H9 (cell line): Measurements from ENCODE around the gene KATNA1. TPM values are rescaled to one million over a fixed set of nuclear protein-coding genes. Genes with fewer than 3 reads are reported as not detected.

ENCODE experiments used
- DNase-seq: peaks from one replicate; pipeline ENCODE4 v3.0.0-alpha.2; 2017
- H2AFZ ChIP-seq: one replicate; pipeline ENCODE4 v1.6.1; 2013; ENCODE audit warnings: mild to moderate bottlenecking, low read length, control low read depth, moderate library complexity
- H2AK5ac ChIP-seq: 2 replicates; pipeline ENCODE4 v1.6.1; 2013; ENCODE audit warnings: low read length, control low read depth, mixed read lengths; ENCODE audit not compliant: insufficient read length
- H2BK120ac ChIP-seq: one replicate; pipeline ENCODE4 v1.6.1; 2013; ENCODE audit warnings: low read depth, mild to moderate bottlenecking, low read length, control low read depth, inconsistent platforms; ENCODE audit not compliant: poor library complexity, severe bottlenecking
- H2BK12ac ChIP-seq: 2 replicates; pipeline ENCODE4 v1.6.1; 2013; ENCODE audit warnings: low read length, control low read depth, mixed read lengths, low read depth; ENCODE audit not compliant: insufficient read length
- H2BK15ac ChIP-seq: 2 replicates; pipeline ENCODE4 v1.6.1; 2013; ENCODE audit warnings: low read depth, low read length, control low read depth
- H2BK20ac ChIP-seq: one replicate; pipeline ENCODE4 v1.6.1; 2013; ENCODE audit warnings: low read depth, mild to moderate bottlenecking, low read length, control low read depth, inconsistent platforms; ENCODE audit not compliant: poor library complexity, severe bottlenecking
- H2BK5ac ChIP-seq: 2 replicates; pipeline ENCODE4 v1.6.1; 2013; ENCODE audit warnings: low read length, control low read depth, mixed read lengths; ENCODE audit not compliant: insufficient read length
- H3K14ac ChIP-seq: 2 replicates; pipeline ENCODE4 v1.6.1; 2013; ENCODE audit warnings: low read length, control low read depth; ENCODE audit not compliant: insufficient read depth
- H3K18ac ChIP-seq: 2 replicates; pipeline ENCODE4 v1.6.1; 2013; ENCODE audit warnings: low read depth, mild to moderate bottlenecking, mixed read lengths, low read length, control low read depth; ENCODE audit not compliant: insufficient read length
- H3K23ac ChIP-seq: 2 replicates; pipeline ENCODE4 v1.6.1; 2013; ENCODE audit warnings: low read length, control low read depth, mixed read lengths, low read depth; ENCODE audit not compliant: insufficient read length
- H3K23me2 ChIP-seq: 2 replicates; pipeline ENCODE4 v1.6.1; 2013; ENCODE audit warnings: low read depth, mild to moderate bottlenecking, mixed read lengths, low read length, control low read depth; ENCODE audit not compliant: insufficient read length, poor library complexity, severe bottlenecking
- H3K27ac ChIP-seq: 2 replicates; pipeline ENCODE4 v1.5.1; 2013; ENCODE audit warnings: low read length, control low read depth, mixed read lengths, low read depth; ENCODE audit not compliant: insufficient read length
- H3K27me3 ChIP-seq: 2 replicates; pipeline ENCODE4 v1.6.1; 2013; ENCODE audit warnings: low read length, control low read depth, inconsistent platforms; ENCODE audit not compliant: insufficient read depth
- H3K4ac ChIP-seq: 2 replicates; pipeline ENCODE4 v1.6.1; 2013; ENCODE audit warnings: low read depth, mild to moderate bottlenecking, control low read depth, inconsistent platforms, low read length, moderate library complexity
- H3K4me1 ChIP-seq: 2 replicates; pipeline ENCODE4 v1.6.1; 2013; ENCODE audit warnings: low read length, control low read depth, inconsistent platforms; ENCODE audit not compliant: insufficient read depth
- H3K4me2 ChIP-seq: 2 replicates; pipeline ENCODE4 v1.6.1; 2013; ENCODE audit warnings: low read length, control low read depth, mixed read lengths; ENCODE audit not compliant: insufficient read length, insufficient read depth
- H3K56ac ChIP-seq: 2 replicates; pipeline ENCODE4 v1.6.1; 2013; ENCODE audit warnings: low read depth, mild to moderate bottlenecking, mixed read lengths, low read length, control low read depth; ENCODE audit not compliant: insufficient read length
- H3K79me1 ChIP-seq: 2 replicates; pipeline ENCODE4 v1.6.1; 2013; ENCODE audit warnings: low read depth, mild to moderate bottlenecking, moderate library complexity, low read length, control low read depth, inconsistent platforms; ENCODE audit not compliant: insufficient read depth, poor library complexity, severe bottlenecking
- H3K79me2 ChIP-seq: 2 replicates; pipeline ENCODE4 v1.6.1; 2013; ENCODE audit warnings: low read length, control low read depth, inconsistent platforms; ENCODE audit not compliant: insufficient read depth
- H3K9ac ChIP-seq: 2 replicates; pipeline ENCODE4 v1.6.1; 2013; ENCODE audit warnings: low read length, control low read depth, mixed read lengths; ENCODE audit not compliant: insufficient read length; ENCODE audit errors: extremely low read depth
- H3K9me3 ChIP-seq: one replicate; pipeline ENCODE4 v1.6.1; 2013; ENCODE audit warnings: low read depth, low read length, inconsistent platforms; ENCODE audit not compliant: control insufficient read depth
- H3T11ph ChIP-seq: one replicate; pipeline ENCODE4 v1.6.1; 2013; ENCODE audit warnings: mild to moderate bottlenecking, low read length, control low read depth, inconsistent platforms
- H4K20me1 ChIP-seq: one replicate; pipeline ENCODE4 v1.6.1; 2013; ENCODE audit not compliant: control insufficient read depth, insufficient read length, insufficient read depth
- H4K5ac ChIP-seq: 2 replicates; pipeline ENCODE4 v1.6.1; 2013; ENCODE audit warnings: low read depth, mild to moderate bottlenecking, mixed read lengths, low read length, control low read depth; ENCODE audit not compliant: insufficient read length
- H4K8ac ChIP-seq: replicated peaks from 2 replicates; pipeline ENCODE4 v1.6.1; 2013; ENCODE audit warnings: low read length, control low read depth, mixed read lengths, low read depth; ENCODE audit not compliant: insufficient read length
- H4K91ac ChIP-seq: 2 replicates; pipeline ENCODE4 v1.6.1; 2013; ENCODE audit warnings: low read depth, mild to moderate bottlenecking, moderate library complexity, mixed read lengths, low read length, control low read depth; ENCODE audit not compliant: insufficient read length
- H3K27ac Mint-ChIP-seq, 3 experiments: 2 replicates in 2 of 3; 3 replicates in 1 of 3; pipeline ENCODE4 v1.8.0; 2020 to 2021; ENCODE audit warnings: mixed read lengths in 3 of 3, mild to moderate bottlenecking in 1 of 3, moderate library complexity in 1 of 3
- H3K27me3 Mint-ChIP-seq: 2 replicates; pipeline ENCODE4 v1.8.0; 2021; ENCODE audit warnings: low read depth, mild to moderate bottlenecking, moderate library complexity, mixed read lengths
- H3K36me3 Mint-ChIP-seq, 3 experiments: 2 replicates in 2 of 3; 3 replicates in 1 of 3; pipeline ENCODE4 v1.8.0; 2020 to 2021; ENCODE audit warnings: low read depth in 3 of 3, mixed read lengths in 3 of 3; ENCODE audit not compliant: insufficient read depth in 1 of 3
- H3K4me1 Mint-ChIP-seq, 2 experiments: 2 replicates each; pipeline ENCODE4 v1.8.0; 2020; ENCODE audit warnings: mixed read lengths in 2 of 2
- H3K4me3 Mint-ChIP-seq, 2 experiments: 2 replicates in 1 of 2; 3 replicates in 1 of 2; pipeline ENCODE4 v1.8.0; 2020 to 2021; ENCODE audit warnings: mild to moderate bottlenecking in 2 of 2, mixed read lengths in 2 of 2, moderate library complexity in 1 of 2
- H3K9me3 Mint-ChIP-seq, 2 experiments: 2 replicates in 1 of 2; 3 replicates in 1 of 2; pipeline ENCODE4 v1.8.0; 2020; ENCODE audit warnings: mild to moderate bottlenecking in 2 of 2, mixed read lengths in 2 of 2, moderate library complexity in 1 of 2
- CTCF ChIP-seq: fragments of 200-600 bp; sonication (generic); conservative IDR thresholded peaks from 3 replicates; pipeline ENCODE4 v1.8.0; 2021; ENCODE audit warnings: antibody characterized with exemption, mild to moderate bottlenecking
- WGBS: extraction: QIAGEN DNeasy Blood & Tissue Kit; methylation state at CpG from one replicate; pipeline ENCODE4 v1.1.7; 2013; ENCODE audit warnings: missing lambda C conversion rate, low lambda C conversion rate, mixed read lengths; ENCODE audit not compliant: insufficient read length; ENCODE audit errors: extremely low coverage; 5-methylcytosine and 5-hydroxymethylcytosine counted together
- total RNA-seq: library from RNA; stranded (reverse); gene quantifications from 2 replicates; pipeline ENCODE4 v1.2.1, GENCODE V29; 2021

Gene KATNA1
- total RNA-seq, 1 experiment from 2014 or later, result 18.3 TPM

GRCh38 chr6:149545258-149545753 is 103.2 kb downstream of the KATNA1 start:
- no peak overlapping the region for H2AFZ ChIP-seq
- peak overlapping the region; percentile 24 for H3K23ac ChIP-seq
- no peak overlapping the region for H2BK5ac ChIP-seq
- H3K4ac ChIP-seq, result peak overlapping the region; percentile 59; the same call in 1 of the 2 replicates
- H3K79me1 ChIP-seq, result peaks cover 7% of the 10 kb centered on the region
- no peak overlapping the region for H2AK5ac ChIP-seq
- no peaks in the 10 kb centered on the region for H4K20me1 ChIP-seq
- H4K5ac ChIP-seq, result no peak overlapping the region
- peak overlapping the region; percentile 76 for H2BK120ac ChIP-seq
- 0 out of 3 replicates have a peak, but pooled peaks have one; percentile 12 for TF ChIP-seq CTCF
- Mint-ChIP-seq H3K9me3 (no peaks in the 10 kb centered on the region; a peak in 1 of 5 replicates), H3K36me3 (peaks cover 3 to 7% (median 6%) of the 10 kb centered on the region in 3 experiments; a peak in 4 of 7 replicates), H3K27ac (peak overlapping the region; percentile 90 to 99 (median 99)), H3K27me3 (peaks cover 4% of the 10 kb centered on the region), H3K4me1 (peaks cover 10 to 11% of the 10 kb centered on the region in 2 experiments), H3K4me3 (peak overlapping the region; percentile 98 to 99)
- H3K56ac ChIP-seq, result no peak overlapping the region
- H2BK20ac ChIP-seq, result no peak overlapping the region
- peak overlapping the region; percentile 94 for H3K14ac ChIP-seq
- H2BK12ac ChIP-seq, result no peak overlapping the region
- peaks cover 8% of the 10 kb centered on the region for H3K23me2 ChIP-seq
- no CpG with 5 or more reads among the region's 16 CpGs for WGBS
- H4K8ac ChIP-seq, result no peak overlapping the region
- H3K27me3 ChIP-seq, result no peaks in the 10 kb centered on the region
- peak; percentile 34 for DNase-seq
- H3K79me2 ChIP-seq, result peaks cover 26% of the 10 kb centered on the region
- no peak overlapping the region for H3K27ac ChIP-seq
- H3T11ph ChIP-seq, result peak overlapping the region; percentile 1
- H3K18ac ChIP-seq, result peak overlapping the region; percentile 93
- H2BK15ac ChIP-seq, result no peak overlapping the region
- H3K4me1 ChIP-seq, result no peaks in the 10 kb centered on the region
- peak overlapping the region; percentile 81 for H3K4me2 ChIP-seq
- peak overlapping the region; percentile 93 for H3K9ac ChIP-seq
- no peak overlapping the region for H4K91ac ChIP-seq
- H3K9me3 ChIP-seq, result no peaks in the 10 kb centered on the region

Other genes with a start within 250 kb of the KATNA1 start
- 0.77 and 1.5 TPM in 2 replicates for gene SUMO4, start 248.5 kb downstream of the KATNA1 start, total RNA-seq
- gene ZC3H12D, start 163.7 kb downstream of the KATNA1 start, total RNA-seq, result 0.07 and 0.15 TPM in 2 replicates
- 36.9 and 38.0 TPM in 2 replicates for gene PPIL4, start 102.7 kb downstream of the KATNA1 start, total RNA-seq
- 22.7 and 24.5 TPM in 2 replicates for gene GINM1, start 82.3 kb downstream of the KATNA1 start, total RNA-seq
- 25.1 and 26.3 TPM in 2 replicates for gene LATS1, start 69.4 kb upstream of the KATNA1 start, total RNA-seq
- 92.1 and 102 TPM in 2 replicates for gene NUP43, start 97.8 kb upstream of the KATNA1 start, total RNA-seq
- 91.5 and 98.3 TPM in 2 replicates for gene PCMT1, start 101.0 kb upstream of the KATNA1 start, total RNA-seq
- gene LRP11, start 215.6 kb upstream of the KATNA1 start, total RNA-seq, result 14.8 and 15.6 TPM in 2 replicates
- gene RAET1E, start 249.4 kb upstream of the KATNA1 start, total RNA-seq, result not detected in 2 replicates